LNCAP (cell line): Measurements from ENCODE around the gene OSBPL10.

Experiments used
- CTCF ChIP-seq: fragments of 450-650 bp; IDR thresholded peaks from 2 replicates; pipeline ENCODE4 v1.5.1; 2017; ENCODE audit warnings: mild to moderate bottlenecking

Gene OSBPL10

GRCh38 chr3:31952205-31952604, 28.9 kb downstream of the OSBPL10 start:
- no peak for TF ChIP-seq CTCF

- TF ChIP-seq CTCF, result no peak
These were observed 32.8 kb downstream of the OSBPL10 start for GRCh38 chr3:31948280-31948679.

GRCh38 chr3:31947671-31948091, 33.4 kb downstream of the OSBPL10 start:
- no peak for TF ChIP-seq CTCF

- no peak for TF ChIP-seq CTCF
These were observed 33.9 kb downstream of the OSBPL10 start for GRCh38 chr3:31947162-31947561.

- TF ChIP-seq CTCF, result no peak
These were observed 34.5 kb downstream of the OSBPL10 start for GRCh38 chr3:31946484-31947081.

GRCh38 chr3:31945738-31946052, 35.4 kb downstream of the OSBPL10 start:
- TF ChIP-seq CTCF, result no peak

GRCh38 chr3:31943041-31943440, 38.0 kb downstream of the OSBPL10 start:
- TF ChIP-seq CTCF, result no peak

GRCh38 chr3:31942446-31942845, 38.6 kb downstream of the OSBPL10 start:
- no peak for TF ChIP-seq CTCF
